H1 (cell line): Measurements from ENCODE around the gene MTG1. TPM values are rescaled to one million over a fixed set of nuclear protein-coding genes. Genes with fewer than 3 reads are reported as not detected.
A peak's percentile ranks its signal among the peaks of the same experiment; 100 is the strongest.

Experiments used
- CTCF ChIA-PET: fragments of 300-600 bp; sonication (Branson Sonifier 250); formaldehyde crosslinking; loops from one replicate; lab custom pipeline; 2021; ENCODE audit not compliant: partially characterized antibody; lab: Charles Lee
- POLR2A ChIA-PET: fragments of 300-600 bp; sonication (Branson Sonifier 250); formaldehyde crosslinking; loops from one replicate; lab custom pipeline; 2021; ENCODE audit warnings: inconsistent platforms; ENCODE audit not compliant: partially characterized antibody; lab: Charles Lee
- DNase-seq, 2 experiments: peaks; one replicate each; pipeline versions ENCODE4 v3.0.0 to v3.0.0-alpha.2; 2010 to 2022; ENCODE audit warnings: low spot score in 2 of 2, low read depth in 1 of 2, mixed read lengths in 1 of 2
- FAIRE-seq: peaks from 2 replicates; lab custom pipeline; 2011; peaks lifted over from hg19 to GRCh38; lab: Jason Lieb, UNC
- H2AFZ ChIP-seq: 2 replicates; pipeline ENCODE4 v1.8.1; 2012; ENCODE audit warnings: low read length, inconsistent platforms
- H2AK5ac ChIP-seq: 2 replicates; pipeline ENCODE4 v1.6.1; 2013; ENCODE audit warnings: low read depth, low read length
- H2BK120ac ChIP-seq: replicated peaks from 2 replicates; pipeline ENCODE3; 2013; ENCODE audit warnings: low read depth, low read length, inconsistent platforms
- H2BK12ac ChIP-seq: 2 replicates; pipeline ENCODE4 v1.6.1; 2013; ENCODE audit warnings: low read depth, low read length
- H2BK15ac ChIP-seq: 2 replicates; pipeline ENCODE4 v1.6.1; 2013; ENCODE audit warnings: low read length
- H2BK20ac ChIP-seq: 2 replicates; pipeline ENCODE4 v1.6.1; 2013; ENCODE audit warnings: low read length
- H2BK5ac ChIP-seq: 2 replicates; pipeline ENCODE4 v1.6.1; 2013; ENCODE audit warnings: low read depth, low read length
- H3K14ac ChIP-seq: 2 replicates; pipeline ENCODE4 v1.6.1; 2013; ENCODE audit warnings: inconsistent platforms; ENCODE audit not compliant: insufficient read length
- H3K18ac ChIP-seq: 2 replicates; pipeline ENCODE4 v1.6.1; 2013; ENCODE audit warnings: low read length; ENCODE audit errors: extremely low read depth
- H3K23ac ChIP-seq: 2 replicates; pipeline ENCODE4 v1.6.1; 2013; ENCODE audit warnings: inconsistent platforms; ENCODE audit not compliant: insufficient read length
- H3K23me2 ChIP-seq: 2 replicates; pipeline ENCODE4 v1.6.1; 2013; ENCODE audit warnings: low read depth, low read length
- H3K27ac ChIP-seq: 2 replicates; pipeline ENCODE4 v1.6.1; 2011; ENCODE audit warnings: low read depth, low read length, inconsistent platforms
- H3K27me3 ChIP-seq, 4 experiments: replicated peaks in 1 of 4; 1 replicate in 1 of 4; 2 replicates in 3 of 4; pipeline versions ENCODE4 v1.6.1 to v1.8.1; 2011 to 2013; ENCODE audit warnings: low read length in 3 of 4, mild to moderate bottlenecking in 3 of 4, inconsistent platforms in 2 of 4, mixed read lengths in 2 of 4, moderate library complexity in 1 of 4; ENCODE audit not compliant: control insufficient read depth in 3 of 4, insufficient read depth in 3 of 4; ENCODE audit errors: extremely low read depth in 1 of 4
- H3K36me3 ChIP-seq, 4 experiments: 2 replicates each; pipeline versions ENCODE4 v1.6.1 to v1.8.1; 2011 to 2013; ENCODE audit warnings: mild to moderate bottlenecking in 4 of 4, low read length in 3 of 4, moderate library complexity in 2 of 4, control low read depth in 1 of 4, inconsistent platforms in 1 of 4; ENCODE audit not compliant: insufficient read depth in 4 of 4, control insufficient read depth in 2 of 4
- H3K4ac ChIP-seq: replicated peaks from 2 replicates; pipeline ENCODE3; 2013; ENCODE audit warnings: low read length, low read depth, mixed read lengths, inconsistent platforms; ENCODE audit not compliant: insufficient read length
- H3K4me1 ChIP-seq, 4 experiments: replicated peaks in 1 of 4; 1 replicate in 1 of 4; 2 replicates in 3 of 4; pipeline versions ENCODE4 v1.6.1 to v1.8.1; 2011 to 2013; ENCODE audit warnings: low read length in 3 of 4, inconsistent platforms in 2 of 4, mixed read lengths in 1 of 4; ENCODE audit not compliant: insufficient read depth in 4 of 4, control insufficient read depth in 3 of 4
- H3K4me2 ChIP-seq, 2 experiments: 2 replicates each; pipeline versions ENCODE4 v1.6.1 to v1.8.1; 2011 to 2013; ENCODE audit warnings: low read depth in 2 of 2, low read length in 2 of 2, control low read depth in 1 of 2, inconsistent platforms in 1 of 2, mild to moderate bottlenecking in 1 of 2; ENCODE audit not compliant: insufficient read depth in 1 of 2
- H3K4me3 ChIP-seq, 4 experiments: fragments of 200-600, 300-600 bp in 1 of 4; sonication (generic), shearing (Covaris generic), sonication (Bioruptor Twin) in 1 of 4; 2 replicates each; pipeline versions ENCODE4 v1.5.1 to v1.8.1; 2011 to 2016; ENCODE audit warnings: low read length in 4 of 4, low read depth in 3 of 4, control low read depth in 2 of 4, inconsistent platforms in 2 of 4, mild to moderate bottlenecking in 2 of 4, mixed read lengths in 1 of 4, moderate library complexity in 1 of 4; ENCODE audit not compliant: insufficient read depth in 2 of 4; ENCODE audit errors: extremely low read depth in 1 of 4
- H3K56ac ChIP-seq: replicated peaks from 2 replicates; pipeline ENCODE3; 2013; ENCODE audit warnings: low read depth, mild to moderate bottlenecking, mixed read lengths, low read length, inconsistent platforms; ENCODE audit not compliant: insufficient read length
- H3K79me1 ChIP-seq: 2 replicates; pipeline ENCODE4 v1.6.1; 2013; ENCODE audit warnings: low read depth, low read length, control low read depth
- H3K79me2 ChIP-seq, 2 experiments: 2 replicates each; pipeline versions ENCODE4 v1.6.1 to v1.8.1; 2012 to 2013; ENCODE audit warnings: low read length in 2 of 2, mild to moderate bottlenecking in 2 of 2, inconsistent platforms in 1 of 2; ENCODE audit not compliant: insufficient read depth in 2 of 2, control insufficient read depth in 1 of 2
- H3K9ac ChIP-seq, 4 experiments: replicated peaks in 1 of 4; 1 replicate in 1 of 4; 2 replicates in 3 of 4; pipeline versions ENCODE4 v1.6.1 to v1.8.1; 2011 to 2013; ENCODE audit warnings: low read depth in 3 of 4, low read length in 3 of 4, control low read depth in 2 of 4, mild to moderate bottlenecking in 2 of 4, moderate library complexity in 2 of 4, inconsistent platforms in 1 of 4; ENCODE audit errors: extremely low read depth in 1 of 4
- H3K9me3 ChIP-seq, 2 experiments: 2 replicates each; pipeline versions ENCODE4 v1.6.1 to v1.8.1; 2012 to 2013; ENCODE audit warnings: mild to moderate bottlenecking in 2 of 2, moderate library complexity in 2 of 2, control low read depth in 1 of 2, inconsistent platforms in 1 of 2, low read depth in 1 of 2, low read length in 1 of 2, mixed read lengths in 1 of 2; ENCODE audit not compliant: insufficient read depth in 2 of 2
- H4K20me1 ChIP-seq, 2 experiments: replicated peaks in 1 of 2; 2 replicates each; pipeline versions ENCODE3 to v1.8.1; 2011 to 2013; ENCODE audit warnings: inconsistent platforms in 2 of 2, low read length in 2 of 2, mild to moderate bottlenecking in 1 of 2; ENCODE audit not compliant: insufficient read depth in 2 of 2, control insufficient read depth in 1 of 2
- H4K5ac ChIP-seq: 2 replicates; pipeline ENCODE4 v1.6.1; 2013; ENCODE audit warnings: low read length, low read depth, mixed read lengths, inconsistent platforms; ENCODE audit not compliant: insufficient read length
- H4K8ac ChIP-seq: 2 replicates; pipeline ENCODE4 v1.8.0; 2013; ENCODE audit warnings: mild to moderate bottlenecking, moderate library complexity, low read length, inconsistent platforms; ENCODE audit not compliant: insufficient read depth; ENCODE audit errors: extremely low read depth
- H4K91ac ChIP-seq: replicated peaks from 2 replicates; pipeline ENCODE3; 2013; ENCODE audit warnings: low read length, mixed read lengths, inconsistent platforms; ENCODE audit not compliant: insufficient read length
- EZH2 ChIP-seq: fragments of 200-600 bp; sonication (generic); IDR thresholded peaks from 2 replicates; pipeline ENCODE4 v1.7.1; 2012; ENCODE audit warnings: low read depth, mild to moderate bottlenecking, moderate library complexity, low read length, inconsistent platforms; ENCODE audit not compliant: severe bottlenecking
- PHF8 ChIP-seq: fragments of 200-600 bp; sonication (generic); conservative IDR thresholded peaks from 2 replicates; pipeline ENCODE4 v1.7.1; 2012; ENCODE audit warnings: low read depth, mild to moderate bottlenecking, inconsistent platforms, low read length, moderate library complexity
- SAP30 ChIP-seq: fragments of 300-600 bp; sonication (generic); IDR thresholded peaks from 2 replicates; pipeline ENCODE4 v1.7.1; 2012; ENCODE audit warnings: low read length, moderate library complexity, mild to moderate bottlenecking, inconsistent platforms; ENCODE audit not compliant: insufficient read depth, insufficient replicate concordance
- SUZ12 ChIP-seq: fragments of 200-600 bp; sonication (generic); IDR thresholded peaks from 2 replicates; pipeline ENCODE4 v1.6.1; 2012; ENCODE audit warnings: mild to moderate bottlenecking, inconsistent platforms, low read length, moderate library complexity, mixed read lengths
- WGBS, 2 experiments: shearing (Covaris generic) in 1 of 2; methylation state at CpG; one replicate each; pipeline versions ENCODE4 v1.1.6 to v1.1.7; 2013 to 2015; ENCODE audit warnings: low lambda C conversion rate in 2 of 2, mixed read lengths in 2 of 2, inconsistent platforms in 1 of 2, low coverage in 1 of 2, missing lambda C conversion rate in 1 of 2; ENCODE audit not compliant: insufficient replicate concordance in 2 of 2, insufficient coverage in 1 of 2, insufficient read length in 1 of 2; ENCODE audit errors: extremely low coverage in 1 of 2, missing lambda C conversion rate in 1 of 2; 5-methylcytosine and 5-hydroxymethylcytosine counted together
- polyA plus RNA-seq, 7 experiments: library from polyadenylated mRNA; depleted of rRNA in 3 of 7; stranded (reverse) in 5 of 7; unstranded in 2 of 7; fragments of >200 nt in 5 of 7; fragments of 200-250 nt in 2 of 7; gene quantifications; 1 replicate in 5 of 7; 2 replicates in 1 of 7; 4 replicates in 1 of 7; pipeline versions ENCODE4 v1.2.1 to v1.2.3, GENCODE V29; 2011 to 2013; ENCODE audit warnings: missing spikeins in 2 of 7, mixed read lengths in 2 of 7
- total RNA-seq: library from RNA; stranded (reverse); fragmentation: NEBNext Ultra II Directional; extraction: Animal tissue kit (Norgen Biotek cat#: 25700); gene quantifications from 2 replicates; pipeline ENCODE4 v1.2.1, GENCODE V29; 2021
- TF ChIP-seq, protein P1 (sequence below), 3 experiments: IDR thresholded peaks; 1 replicate in 2 of 3; 2 replicates in 1 of 3; pipeline versions ENCODE4 v1.5.1 to v1.6.1; 2011; ENCODE audit warnings: low read length in 3 of 3, mild to moderate bottlenecking in 3 of 3, inconsistent platforms in 2 of 3, low read depth in 1 of 3, moderate library complexity in 1 of 3; ENCODE audit not compliant: insufficient read depth in 1 of 3; ENCODE audit errors: control extremely low read depth in 1 of 3
- TF ChIP-seq, protein P2 (sequence below): IDR thresholded peaks from 2 replicates; pipeline ENCODE4 v1.6.1; 2012; ENCODE audit warnings: inconsistent platforms

Gene MTG1
- total and polyA plus RNA-seq, 2 of the 8 experiments (the other 6 are each of a cell fraction or from before 2014, with no cell fraction given): 56.6 to 81.6 TPM

- Histone ChIP-seq H3K23me2 (peaks cover 15% of the 10 kb centered on the region; the same call in 1 of the 2 replicates), H4K20me1 (peaks cover 0 to 4% of the 10 kb centered on the region in 2 experiments), H3K4me2 (peak overlapping the region; percentile 87 to 100), H2AFZ (peak overlapping the region; percentile 84), H4K5ac (no peak overlapping the region), H3K23ac (no peak overlapping the region), H2BK120ac (no peak overlapping the region), H4K8ac (peak overlapping the region; percentile 80), H2BK12ac (0 out of 2 replicates have a peak overlapping the region, but pooled peaks have one; percentile 9), H4K91ac (no peak overlapping the region), H3K79me2 (no peaks in the 10 kb centered on the region), H3K4ac (no peak overlapping the region), H3K27me3 (peaks cover 8 to 48% (median 30%) of the 10 kb centered on the region in 4 experiments), H2BK20ac (no peak overlapping the region), H3K9ac (no peak overlapping the region; a peak in 1 of 7 replicates), H3K14ac (no peak overlapping the region), H3K36me3 (no peaks in the 10 kb centered on the region), H3K4me1 (peaks cover 0 to 3% (median under 1%) of the 10 kb centered on the region in 4 experiments; a peak in 4 of 7 replicates), H3K79me1 (no peaks in the 10 kb centered on the region), H3K4me3 (peak overlapping the region; percentile 47 to 82 (median 72)), H2BK15ac (peak overlapping the region; percentile 61; the same call in 1 of the 2 replicates), H3K56ac (peak overlapping the region; percentile 16), H3K18ac (peak overlapping the region; percentile 48; the same call in 1 of the 2 replicates), H2BK5ac (no peak overlapping the region; the same call in 1 of the 2 replicates), H2AK5ac (no peak overlapping the region), H3K27ac (no peak overlapping the region), H3K9me3 (no peaks in the 10 kb centered on the region)
- WGBS, 2 experiments: 1% methylated on average over 58 of the region's 90 CpGs; no CpG with 5 or more reads in 1 of the 2 experiments
- DNase-seq: peak in 1 of 2 experiments; percentile 82
- CTCF ChIA-PET: interaction anchor here (0.6 to 3.0 kb wide), 2 partner anchors 9 to 50 kb away, joined by 4 to 15 read pairs; no protein-coding TSS in a partner anchor
- POLR2A ChIA-PET: interaction anchor here (0.6 to 3.3 kb wide), 8 partner anchors 14 to 45 kb away, joined by 3 to 25 read pairs (median 6); partner anchors contain the start of genes FUOM, MTG1 and PRAP1
- FAIRE-seq: no peak
- TF ChIP-seq, protein P1, sequence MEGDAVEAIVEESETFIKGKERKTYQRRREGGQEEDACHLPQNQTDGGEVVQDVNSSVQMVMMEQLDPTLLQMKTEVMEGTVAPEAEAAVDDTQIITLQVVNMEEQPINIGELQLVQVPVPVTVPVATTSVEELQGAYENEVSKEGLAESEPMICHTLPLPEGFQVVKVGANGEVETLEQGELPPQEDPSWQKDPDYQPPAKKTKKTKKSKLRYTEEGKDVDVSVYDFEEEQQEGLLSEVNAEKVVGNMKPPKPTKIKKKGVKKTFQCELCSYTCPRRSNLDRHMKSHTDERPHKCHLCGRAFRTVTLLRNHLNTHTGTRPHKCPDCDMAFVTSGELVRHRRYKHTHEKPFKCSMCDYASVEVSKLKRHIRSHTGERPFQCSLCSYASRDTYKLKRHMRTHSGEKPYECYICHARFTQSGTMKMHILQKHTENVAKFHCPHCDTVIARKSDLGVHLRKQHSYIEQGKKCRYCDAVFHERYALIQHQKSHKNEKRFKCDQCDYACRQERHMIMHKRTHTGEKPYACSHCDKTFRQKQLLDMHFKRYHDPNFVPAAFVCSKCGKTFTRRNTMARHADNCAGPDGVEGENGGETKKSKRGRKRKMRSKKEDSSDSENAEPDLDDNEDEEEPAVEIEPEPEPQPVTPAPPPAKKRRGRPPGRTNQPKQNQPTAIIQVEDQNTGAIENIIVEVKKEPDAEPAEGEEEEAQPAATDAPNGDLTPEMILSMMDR (IDR thresholded peaks at IDR 0.05; ENCODE audit: control extremely low read depth in 1 of 3, insufficient read depth in 1 of 3, low read depth in 1 of 3, low read length in 3 of 3): no peak
- peak; percentile 55 for TF ChIP-seq EZH2
- TF ChIP-seq, protein P2, sequence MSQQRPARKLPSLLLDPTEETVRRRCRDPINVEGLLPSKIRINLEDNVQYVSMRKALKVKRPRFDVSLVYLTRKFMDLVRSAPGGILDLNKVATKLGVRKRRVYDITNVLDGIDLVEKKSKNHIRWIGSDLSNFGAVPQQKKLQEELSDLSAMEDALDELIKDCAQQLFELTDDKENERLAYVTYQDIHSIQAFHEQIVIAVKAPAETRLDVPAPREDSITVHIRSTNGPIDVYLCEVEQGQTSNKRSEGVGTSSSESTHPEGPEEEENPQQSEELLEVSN: 0 out of 2 replicates have a peak, but pooled peaks have one; percentile 16
- TF ChIP-seq SAP30: no peak
- peak; percentile 67 for TF ChIP-seq SUZ12
- peak; percentile 38; the same call in 1 of the 2 replicates for TF ChIP-seq PHF8
Observed at GRCh38 chr10:133378251-133379096, 15.5 kb upstream of the MTG1 start.
